Activated CD8-positive, alpha-beta memory T cell treated with anti-CD3 and anti-CD28 coated beads, Interleukin-2, amount 50 U/mL, for 24 hours (primary cell): ENCODE data around the gene OOSP3.

Experiments
- DNase-seq: peaks from one replicate; pipeline ENCODE4 v3.0.0-alpha.2; 2020; ENCODE audit errors: extremely low read depth

Gene OOSP3

GRCh38 chr11:59944720-59945119 is 66.1 kb downstream of the OOSP3 start:
- no peak for DNase-seq
